HEK293T (cell line): ENCODE measurements around the gene ACSL6.

Experiments
- ARNT ChIP-seq: fragments of 450-650 bp; IDR thresholded peaks from 2 replicates; pipeline ENCODE4 v1.6.1; 2017; ENCODE audit warnings: mild to moderate bottlenecking
- BHLHE40 ChIP-seq: fragments of 450-650 bp; IDR thresholded peaks from 2 replicates; pipeline ENCODE4 v1.6.1; 2016; ENCODE audit warnings: mild to moderate bottlenecking, moderate library complexity, borderline replicate concordance
- CTBP1 ChIP-seq: fragments of 450-650 bp; IDR thresholded peaks from 2 replicates; pipeline ENCODE4 v1.6.1; 2016; ENCODE audit warnings: borderline replicate concordance
- ELF4 ChIP-seq: fragments of 450-650 bp; IDR thresholded peaks from 2 replicates; pipeline ENCODE4 v1.6.1; 2017; ENCODE audit warnings: antibody characterized with exemption
- FOXA1 ChIP-seq: fragments of 450-650 bp; IDR thresholded peaks from 2 replicates; pipeline ENCODE4 v1.6.1; 2016; ENCODE audit warnings: mild to moderate bottlenecking
- FOXK2 ChIP-seq: fragments of 450-650 bp; IDR thresholded peaks from 2 replicates; pipeline ENCODE4 v1.6.1; 2016; ENCODE audit warnings: mild to moderate bottlenecking
- HDGF ChIP-seq: fragments of 450-650 bp; IDR thresholded peaks from 2 replicates; pipeline ENCODE4 v1.6.1; 2017; ENCODE audit warnings: antibody characterized with exemption, borderline replicate concordance
- SP1 ChIP-seq: fragments of 450-650 bp; IDR thresholded peaks from 2 replicates; pipeline ENCODE4 v1.6.1; 2017
- SUZ12 ChIP-seq: fragments of 450-650 bp; IDR thresholded peaks from 2 replicates; pipeline ENCODE4 v1.6.1; 2016; ENCODE audit warnings: mild to moderate bottlenecking

DNA sequence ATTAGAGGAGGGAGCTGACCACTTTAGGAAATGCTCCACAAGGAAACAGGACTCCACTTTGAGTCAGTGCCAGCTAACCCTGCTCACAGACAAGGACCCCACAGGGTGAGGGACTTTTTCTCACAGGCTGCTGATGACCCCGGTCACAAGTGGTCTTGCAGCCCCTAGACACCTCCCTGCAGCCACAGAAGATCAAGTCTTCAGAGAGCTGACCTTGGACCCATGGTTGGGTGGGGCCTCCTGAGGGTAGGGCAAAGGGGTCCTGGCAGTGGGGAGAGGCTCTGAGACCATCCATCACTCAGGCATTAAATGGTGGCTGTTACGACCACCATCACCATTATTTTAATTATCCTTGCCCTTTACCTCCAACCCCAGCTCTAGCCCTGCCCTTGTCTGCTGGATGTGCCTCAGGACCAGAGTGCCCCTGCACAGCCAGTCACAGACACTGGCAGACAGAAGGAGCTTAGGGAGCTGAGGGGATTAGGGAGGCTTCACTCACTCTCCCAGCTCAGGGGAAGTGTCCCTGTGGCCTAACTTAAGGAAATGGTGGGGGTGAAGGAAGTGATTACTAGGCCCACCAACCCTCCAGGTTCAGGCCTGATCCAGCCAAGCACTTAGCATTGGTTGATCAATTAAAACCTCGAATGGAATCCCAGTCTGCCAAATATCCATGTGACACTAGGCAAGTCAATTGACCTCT lies 1.6 kb downstream of the ACSL6 start:
- TF ChIP-seq FOXA1: no peak
- TF ChIP-seq FOXK2: no peak
- TF ChIP-seq SP1: no peak
- no peak for TF ChIP-seq BHLHE40
- no peak for TF ChIP-seq ELF4
- TF ChIP-seq SUZ12: no peak
- TF ChIP-seq CTBP1: no peak
- no peak for TF ChIP-seq ARNT
- no peak for TF ChIP-seq HDGF
